Right lobe of liver (tissue), 6 donors: Measurements from ENCODE around the gene DIP2C. TPM values are rescaled to one million over a fixed set of nuclear protein-coding genes. Genes with fewer than 3 reads are reported as not detected.

Experiments used
- ATAC-seq, 4 donors: fragments of 200-7000 bp; cut with Tn5 transposase; one replicate each; pipeline ENCODE4 v1.9.1; 2020; ENCODE audit warnings: mild to moderate bottlenecking in 4 of 4, moderate library complexity in 4 of 4
- DNase-seq, 3 donors: peaks; one replicate each; pipeline ENCODE4 v3.0.0-alpha.2; 2020
- H3K27ac ChIP-seq, 3 donors: fragments of 200-600 bp; one replicate each; pipeline ENCODE4 v1.8.0; 2022
- H3K27me3 ChIP-seq, 2 donors: fragments of 200-600 bp; one replicate each; pipeline ENCODE4 v1.8.0; 2022
- H3K36me3 ChIP-seq, 4 donors: fragments of 200-600 bp; sonication (generic) in 1 of 4; one replicate each; pipeline versions ENCODE4 v1.5.1 to v1.8.0; 2017 to 2022; ENCODE audit warnings: control low read depth in 1 of 4
- H3K4me1 ChIP-seq, 4 donors: fragments of 200-600 bp; sonication (generic) in 1 of 4; one replicate each; pipeline versions ENCODE4 v1.5.1 to v1.8.0; 2017 to 2022; ENCODE audit warnings: control low read depth in 1 of 4
- H3K4me3 ChIP-seq, 3 donors: fragments of 200-600 bp; one replicate each; pipeline ENCODE4 v1.8.0; 2022
- H3K9me3 ChIP-seq, 4 donors: fragments of 200-600 bp; sonication (generic) in 1 of 4; one replicate each; pipeline versions ENCODE4 v1.5.1 to v1.8.0; 2017 to 2022; ENCODE audit warnings: control low read depth in 1 of 4
- CTCF ChIP-seq, 4 donors: fragments of 200-600 bp in 3 of 4; fragments of 450-650 bp in 1 of 4; IDR thresholded peaks; one replicate each; pipeline versions ENCODE4 v1.5.1 to v1.8.0; 2016 to 2022; ENCODE audit warnings: antibody characterized with exemption in 4 of 4, mild to moderate bottlenecking in 2 of 4
- POLR2A ChIP-seq: fragments of 450-650 bp; IDR thresholded peaks from one replicate; pipeline ENCODE4 v1.6.1; 2017; ENCODE audit warnings: antibody characterized with exemption, mild to moderate bottlenecking
- WGBS: methylation state at CpG from one replicate; pipeline ENCODE4 v1.1.6; 2018; ENCODE audit warnings: low coverage, low lambda C conversion rate; ENCODE audit not compliant: insufficient coverage; ENCODE audit errors: missing lambda C conversion rate; 5-methylcytosine and 5-hydroxymethylcytosine counted together
- intact Hi-C, 2 donors: fragments of 100-400 bp; cut with DNase I; formaldehyde crosslinking; loops; one replicate each; pipeline versions ENCODE4 v1.11.2 to v1.14.1; 2022
- total RNA-seq, 6 experiments: library from RNA; depleted of rRNA in 2 of 6; stranded (reverse); fragments of >200 nt in 2 of 6; fragmentation: NEBNext Ultra II Directional in 3 of 6; extraction: Animal tissue kit (Norgen Biotek cat#: 25700) in 3 of 6; gene quantifications; one replicate each; pipeline versions ENCODE4 v1.1.0 to v1.2.4, GENCODE V29; 2016 to 2023
- donor health status: DM: no; HTN: yes; CAD: no.
- donor health status: DM: no; HTN: no; CAD: no.
- donor health status: DM: no; HTN: no; CAD: no.
- donor health status: DM: no; HTN: yes; CAD: no.
- donor health status: DM: no; HTN: yes; CAD: no.

DIP2C gene
- total RNA-seq, 6 experiments from 2014 or later: 8.0 to 13.5 (median 11.7) TPM

GRCh38 chr10:390449-391100, 298.9 kb downstream of the DIP2C start:
- intact Hi-C loops: no loop called here
- Histone ChIP-seq H3K36me3 (no peaks in the 10 kb centered on the region), H3K4me3 (no peak overlapping the region), H3K9me3 (no peaks in the 10 kb centered on the region), H3K4me1 (no peaks in the 10 kb centered on the region), H3K27ac (no peak overlapping the region), H3K27me3 (no peaks in the 10 kb centered on the region)
- DNase-seq: no peak
- ATAC-seq: no peak
- TF ChIP-seq CTCF (IDR thresholded peaks at IDR 0.05) (no peak), POLR2A (no peak)
- 94% methylated on average over 25 of the region's 32 CpGs for WGBS

- H3K36me3 ChIP-seq: no peaks in the 10 kb centered on the region
- H3K27ac ChIP-seq: no peak overlapping the region
- ATAC-seq (no peak), DNase-seq (no peak)
- H3K4me1 ChIP-seq: no peaks in the 10 kb centered on the region
- H3K27me3 ChIP-seq: no peaks in the 10 kb centered on the region
- no peaks in the 10 kb centered on the region for H3K9me3 ChIP-seq
- TF ChIP-seq CTCF (IDR thresholded peaks at IDR 0.05) (no peak), POLR2A (no peak)
- intact Hi-C loops: no loop called here
- WGBS: 95% methylated on average over 16 of the region's 23 CpGs
- no peak overlapping the region for H3K4me3 ChIP-seq
Measured at GRCh38 chr10:389836-390448, 299.5 kb downstream of the DIP2C start.

GRCh38 chr10:389261-389790, 300.1 kb downstream of the DIP2C start:
- no peaks in the 10 kb centered on the region for H3K36me3 ChIP-seq
- 81% methylated on average over 3 of the region's 16 CpGs for WGBS
- H3K4me3 ChIP-seq: no peak overlapping the region
- no peak for DNase-seq
- no peak for TF ChIP-seq CTCF (IDR thresholded peaks at IDR 0.05)
- TF ChIP-seq POLR2A: no peak
- no peaks in the 10 kb centered on the region for H3K27me3 ChIP-seq
- no peaks in the 10 kb centered on the region for H3K4me1 ChIP-seq
- no peak overlapping the region for H3K27ac ChIP-seq
- intact Hi-C loops: no loop called here
- no peak for ATAC-seq
- no peaks in the 10 kb centered on the region for H3K9me3 ChIP-seq

- H3K36me3 ChIP-seq: no peaks in the 10 kb centered on the region
- 86% methylated on average over 10 of the region's 13 CpGs for WGBS
Measured at GRCh38 chr10:388661-389045, 300.8 kb downstream of the DIP2C start.

More at GRCh38 chr10:388661-389045, 300.8 kb downstream of the DIP2C start:
- Histone ChIP-seq H3K27me3 (no peaks in the 10 kb centered on the region), H3K27ac (no peak overlapping the region), H3K9me3 (no peaks in the 10 kb centered on the region), H3K4me1 (no peaks in the 10 kb centered on the region), H3K4me3 (no peak overlapping the region)
- ATAC-seq (no peak), DNase-seq (no peak)
- TF ChIP-seq POLR2A: no peak
- no peak for TF ChIP-seq CTCF (IDR thresholded peaks at IDR 0.05)
- intact Hi-C loops: no loop called here
